PC-3 (cell line): ENCODE measurements around the gene VEZT.

Source experiments
- CTCF ChIP-seq: fragments of 300-600 bp; sonication (generic); conservative IDR thresholded peaks from 2 replicates; pipeline ENCODE4 v1.5.1; 2017; ENCODE audit warnings: antibody characterized with exemption, low read depth, mild to moderate bottlenecking, low read length
- EZH2 ChIP-seq: fragments of 300-600 bp; sonication (generic); IDR thresholded peaks from one replicate; pipeline ENCODE4 v1.6.1; 2017; ENCODE audit warnings: antibody characterized with exemption, mild to moderate bottlenecking, low read length; ENCODE audit not compliant: unreplicated experiment
- EZH2phosphoT487 ChIP-seq: fragments of 300-600 bp; sonication (generic); IDR thresholded peaks from 2 replicates; pipeline ENCODE4 v1.6.1; 2018; ENCODE audit warnings: mild to moderate bottlenecking, antibody characterized with exemption, low read length, borderline replicate concordance

- TF ChIP-seq CTCF (no peak), EZH2 (no peak), EZH2phosphoT487 (no peak)
Observed at GRCh38 chr12:95265765-95266164, 48.2 kb downstream of the VEZT start.
